Activated CD4-positive, alpha-beta memory T cell treated with anti-CD3 and anti-CD28 coated beads, Interleukin-2, amount 10 ng/mL, durations not matched to agents 7 days and 5 days (primary cell): Measurements from ENCODE around the gene MIGA2. TPM values are rescaled to one million over a fixed set of nuclear protein-coding genes. Genes with fewer than 3 reads are reported as not detected.

Source experiments
- CTCF ChIA-PET: fragments of 350-600 bp; sonication (Branson Sonifier 250); formaldehyde crosslinking; loops from one replicate; lab custom pipeline; 2021; ENCODE audit warnings: antibody characterized with exemption, inconsistent platforms; lab: Charles Lee
- POLR2A ChIA-PET: fragments of 350-600 bp; sonication (Branson Sonifier 250); formaldehyde crosslinking; loops from one replicate; lab custom pipeline; 2021; ENCODE audit warnings: antibody characterized with exemption; lab: Charles Lee
- DNase-seq: peaks from one replicate; pipeline ENCODE4 v3.0.0-alpha.2; 2020
- H3K27ac Mint-ChIP-seq: one replicate; pipeline ENCODE4 v1.8.0; 2021; ENCODE audit warnings: mild to moderate bottlenecking, mixed read lengths
- H3K27me3 Mint-ChIP-seq: one replicate; pipeline ENCODE4 v1.8.0; 2021; ENCODE audit warnings: mixed read lengths
- H3K36me3 Mint-ChIP-seq: one replicate; pipeline ENCODE4 v1.8.0; 2021; ENCODE audit warnings: low read depth, mixed read lengths
- H3K4me1 Mint-ChIP-seq: one replicate; pipeline ENCODE4 v1.8.0; 2021; ENCODE audit warnings: mixed read lengths
- H3K4me3 Mint-ChIP-seq: one replicate; pipeline ENCODE4 v1.8.0; 2021; ENCODE audit warnings: mild to moderate bottlenecking, mixed read lengths
- H3K9me3 Mint-ChIP-seq: one replicate; pipeline ENCODE4 v1.8.0; 2021; ENCODE audit warnings: mixed read lengths
- total RNA-seq, 2 experiments: library from RNA; stranded (reverse); gene quantifications; one replicate each; pipeline ENCODE4 v1.2.3, GENCODE V29; 2021

MIGA2 gene
- total RNA-seq, 2 experiments from 2014 or later, result 36.5 to 40.9 TPM

- H3K36me3 Mint-ChIP-seq, result no peaks in the 10 kb centered on the region
- no peaks in the 10 kb centered on the region for H3K9me3 Mint-ChIP-seq
- DNase-seq, result no peak
- H3K4me1 Mint-ChIP-seq, result no peaks in the 10 kb centered on the region
- no peak overlapping the region for H3K4me3 Mint-ChIP-seq
- no peak overlapping the region for H3K27ac Mint-ChIP-seq
- H3K27me3 Mint-ChIP-seq, result no peaks in the 10 kb centered on the region
- CTCF ChIA-PET, result no interaction called here
- POLR2A ChIA-PET, result no interaction called here
These were observed 65.7 kb downstream of the MIGA2 start for GRCh38 chr9:129102095-129102525.

DNA sequence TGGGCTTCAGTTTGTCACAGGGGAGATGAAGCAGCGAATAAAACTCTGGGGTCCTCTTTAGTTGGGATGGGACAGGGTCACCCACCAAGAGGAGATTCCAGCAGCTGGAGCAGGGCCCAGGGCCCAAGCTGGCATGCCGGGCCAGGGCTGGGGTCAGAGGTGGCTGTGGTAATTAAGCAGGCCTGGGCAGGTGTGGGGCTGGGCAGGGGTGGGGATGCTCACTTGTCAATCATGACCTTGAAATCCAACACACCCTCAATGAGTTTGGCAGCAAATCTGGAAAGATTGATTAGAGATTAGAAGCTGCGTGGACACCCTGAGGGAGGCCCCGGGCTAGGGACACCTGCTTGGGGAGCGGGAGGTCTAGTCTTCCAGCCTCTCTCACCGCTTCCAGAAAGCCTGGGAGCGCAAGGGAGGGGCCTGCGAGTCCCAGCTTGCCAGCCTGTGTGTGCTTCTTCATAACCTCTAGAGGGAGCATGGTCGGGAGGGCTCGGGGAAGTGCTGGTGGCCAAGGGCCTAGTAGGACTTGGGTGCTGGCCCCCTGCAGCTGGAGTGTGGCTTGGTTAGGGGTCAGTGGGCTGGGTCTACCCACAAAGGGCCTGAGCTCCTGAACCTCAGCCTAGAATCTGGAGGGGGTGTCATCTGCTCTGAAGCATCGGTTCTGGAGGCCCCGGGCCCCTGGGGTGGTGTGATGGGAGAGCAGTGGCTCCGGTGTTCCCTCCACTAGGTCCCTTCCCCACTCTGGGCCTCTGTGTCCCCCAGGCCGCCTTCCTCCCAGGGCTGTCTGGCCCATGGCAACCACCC is 66.6 kb downstream of the MIGA2 start:
- POLR2A ChIA-PET, result interaction anchor here (1.3 kb wide), 1 partner anchor 9 kb away, joined by 3 read pairs; no protein-coding TSS in a partner anchor
- H3K36me3 Mint-ChIP-seq, result peaks cover 3% of the 10 kb centered on the region
- no peaks in the 10 kb centered on the region for H3K9me3 Mint-ChIP-seq
- H3K27ac Mint-ChIP-seq, result no peak overlapping the region
- no peaks in the 10 kb centered on the region for H3K27me3 Mint-ChIP-seq
- H3K4me3 Mint-ChIP-seq, result no peak overlapping the region
- peak; percentile 28 for DNase-seq
- CTCF ChIA-PET, result interaction anchor here (0.7 to 0.9 kb wide), 2 partner anchors 9 to 23 kb away, joined by 3 read pairs; partner anchors contain the start of gene DOLPP1
- H3K4me1 Mint-ChIP-seq, result no peaks in the 10 kb centered on the region

GRCh38 chr9:129103595-129103965 is 67.2 kb downstream of the MIGA2 start:
- H3K4me1 Mint-ChIP-seq, result peaks cover 3% of the 10 kb centered on the region
- H3K4me3 Mint-ChIP-seq, result no peak overlapping the region
- H3K27me3 Mint-ChIP-seq, result no peaks in the 10 kb centered on the region
- ChIA-PET CTCF (interaction anchor here (0.7 to 0.9 kb wide), 2 partner anchors 8 to 23 kb away, joined by 3 read pairs; partner anchors contain the start of gene DOLPP1), POLR2A (interaction anchor here (1.3 kb wide), 1 partner anchor 9 kb away, joined by 3 read pairs; no protein-coding TSS in a partner anchor)
- peaks cover 3% of the 10 kb centered on the region for H3K36me3 Mint-ChIP-seq
- H3K27ac Mint-ChIP-seq, result no peak overlapping the region
- no peak for DNase-seq
- no peaks in the 10 kb centered on the region for H3K9me3 Mint-ChIP-seq

DNA sequence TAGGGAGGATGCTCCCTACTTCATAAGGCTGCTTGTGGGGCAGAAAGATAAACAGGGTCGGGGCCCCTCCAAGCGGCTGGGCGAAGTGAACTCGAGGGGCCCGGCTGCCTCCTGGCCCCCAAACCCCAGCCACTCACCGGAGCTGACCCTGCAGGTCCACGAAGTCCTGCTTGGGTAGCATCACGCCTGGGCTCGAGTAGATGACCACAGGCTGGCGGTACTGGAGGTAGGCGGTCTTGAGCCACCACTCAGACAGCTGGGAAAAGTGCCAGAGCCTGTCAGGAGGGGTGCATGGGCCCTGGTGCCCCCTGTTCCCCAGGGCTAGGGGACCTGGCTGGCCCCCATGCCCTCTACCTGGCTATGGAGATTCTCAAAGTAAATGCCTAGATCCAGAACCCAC is 67.6 kb downstream of the MIGA2 start:
- peaks cover 6% of the 10 kb centered on the region for H3K4me1 Mint-ChIP-seq
- H3K27me3 Mint-ChIP-seq, result no peaks in the 10 kb centered on the region
- H3K36me3 Mint-ChIP-seq, result peaks cover 3% of the 10 kb centered on the region
- H3K9me3 Mint-ChIP-seq, result no peaks in the 10 kb centered on the region
- no peak overlapping the region for H3K4me3 Mint-ChIP-seq
- DNase-seq, result no peak
- ChIA-PET CTCF (no interaction called here), POLR2A (interaction anchor here (1.3 kb wide), 1 partner anchor 10 kb away, joined by 3 read pairs; no protein-coding TSS in a partner anchor)
- H3K27ac Mint-ChIP-seq, result no peak overlapping the region

DNA sequence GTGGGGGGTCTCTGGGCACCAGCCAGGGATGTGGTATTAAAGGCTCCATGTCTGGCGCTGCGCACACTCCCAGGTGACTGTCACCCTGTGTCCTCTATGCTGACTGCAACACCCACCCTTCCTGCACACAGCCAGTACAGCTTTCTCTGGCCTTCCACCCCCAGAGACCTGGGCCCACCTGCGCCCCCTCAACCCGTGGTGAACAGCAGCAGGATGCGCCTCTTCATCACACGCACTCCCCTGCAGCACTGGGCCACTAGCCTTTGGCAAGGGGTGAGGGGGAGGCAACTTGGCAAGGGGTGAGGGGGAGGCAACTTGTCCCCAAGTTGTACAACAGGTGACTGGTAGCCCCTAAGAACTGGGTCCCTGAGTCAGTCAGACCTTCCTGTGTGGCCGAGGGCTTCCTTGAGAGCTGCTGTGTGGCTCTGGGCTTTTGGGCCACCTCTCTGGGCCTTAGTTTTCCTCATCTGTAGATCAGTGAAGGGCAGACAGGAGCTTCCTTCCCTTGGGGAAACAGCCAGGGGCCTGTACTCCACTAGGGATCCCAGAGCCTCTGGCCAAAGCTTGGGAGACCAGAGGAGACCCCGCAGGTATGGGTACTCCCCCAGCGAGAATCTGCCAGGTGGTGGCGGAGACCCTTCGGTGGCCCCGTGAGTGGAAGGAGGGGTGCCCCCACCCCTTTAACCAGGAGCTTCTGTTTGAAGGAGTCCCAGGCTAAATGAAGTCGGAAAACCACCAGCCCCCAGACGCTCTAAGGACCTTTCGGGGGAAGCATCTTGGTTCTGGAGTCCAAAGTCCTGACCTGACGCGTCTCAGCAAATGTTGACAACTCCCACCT is 69.7 kb downstream of the MIGA2 start:
- peaks cover 12% of the 10 kb centered on the region for H3K4me1 Mint-ChIP-seq
- H3K27me3 Mint-ChIP-seq, result no peaks in the 10 kb centered on the region
- DNase-seq, result no peak
- H3K27ac Mint-ChIP-seq, result no peak overlapping the region
- H3K36me3 Mint-ChIP-seq, result peaks cover 3% of the 10 kb centered on the region
- H3K4me3 Mint-ChIP-seq, result no peak overlapping the region
- H3K9me3 Mint-ChIP-seq, result no peaks in the 10 kb centered on the region
- ChIA-PET CTCF (interaction anchor here (0.6 to 0.8 kb wide), 3 partner anchors 8 to 591 kb away, joined by 3 to 4 read pairs (median 3); no protein-coding TSS in a partner anchor), POLR2A (no interaction called here)

DNA sequence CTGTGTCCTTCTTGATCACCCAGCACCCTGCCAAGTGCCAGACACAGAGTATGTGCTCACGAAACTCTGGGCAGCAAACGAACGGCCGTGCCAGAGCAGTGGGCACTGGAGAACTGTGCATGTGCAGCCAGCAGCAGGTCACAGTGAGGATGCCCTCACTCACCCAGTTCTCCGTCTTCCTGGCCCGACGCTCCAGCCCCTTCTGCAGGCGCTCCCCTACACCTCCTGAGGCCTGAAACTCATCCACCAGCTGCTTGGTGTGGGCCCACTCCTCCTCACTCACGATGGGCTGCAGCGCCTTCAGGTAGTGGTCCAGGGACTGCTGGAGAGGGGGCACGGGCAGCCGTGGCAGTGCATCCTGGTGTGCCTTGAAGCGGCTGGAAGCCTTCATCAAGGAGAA is 71.2 kb downstream of the MIGA2 start:
- Mint-ChIP-seq H3K36me3 (peaks cover 3% of the 10 kb centered on the region), H3K27me3 (no peaks in the 10 kb centered on the region), H3K9me3 (no peaks in the 10 kb centered on the region), H3K4me3 (no peak overlapping the region), H3K27ac (no peak overlapping the region), H3K4me1 (peaks cover 19% of the 10 kb centered on the region)
- no peak for DNase-seq
- CTCF ChIA-PET, result no interaction called here
- POLR2A ChIA-PET, result no interaction called here

DNA sequence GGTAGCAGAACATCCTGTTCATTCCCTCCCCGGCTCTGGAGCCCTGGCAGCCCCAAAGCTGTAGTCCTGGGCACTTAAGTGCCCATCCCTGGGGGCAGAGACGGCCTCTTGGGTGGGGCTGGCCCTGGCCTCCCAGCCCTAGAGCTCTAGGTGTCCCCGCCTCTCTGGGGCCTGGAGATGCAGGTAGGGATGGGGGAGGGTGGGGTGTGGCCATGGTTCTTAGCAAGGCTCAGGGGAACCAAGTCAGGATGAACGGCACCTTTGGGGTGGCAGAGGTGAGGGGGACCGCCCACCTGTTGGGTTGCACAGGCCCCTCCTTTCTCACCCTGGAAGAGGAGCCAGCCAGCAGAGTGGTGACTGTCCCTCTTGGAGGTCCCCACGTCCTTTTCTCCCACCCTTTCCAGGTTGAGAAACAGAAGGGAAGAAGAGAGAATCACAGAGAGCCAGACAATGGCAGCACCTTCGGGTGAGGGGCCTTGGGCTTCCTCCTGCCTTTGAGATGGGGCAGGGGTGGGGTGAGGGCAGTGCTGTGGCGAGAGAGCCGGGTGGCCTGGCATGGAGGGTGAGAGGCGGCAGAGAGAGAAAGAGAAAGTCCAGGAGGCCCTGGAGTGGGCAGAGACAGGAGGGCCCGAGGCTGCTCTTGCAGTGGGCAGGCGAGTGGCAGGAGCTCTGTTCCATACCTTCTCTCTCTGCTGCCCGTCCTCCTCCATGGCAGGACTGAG is 71.8 kb downstream of the MIGA2 start:
- no peak for DNase-seq
- Mint-ChIP-seq H3K27ac (no peak overlapping the region), H3K27me3 (no peaks in the 10 kb centered on the region), H3K36me3 (peaks cover 3% of the 10 kb centered on the region), H3K4me3 (peak overlapping the region; percentile 76), H3K9me3 (no peaks in the 10 kb centered on the region), H3K4me1 (peaks cover 22% of the 10 kb centered on the region)
- CTCF ChIA-PET, result no interaction called here
- POLR2A ChIA-PET, result no interaction called here

DNA sequence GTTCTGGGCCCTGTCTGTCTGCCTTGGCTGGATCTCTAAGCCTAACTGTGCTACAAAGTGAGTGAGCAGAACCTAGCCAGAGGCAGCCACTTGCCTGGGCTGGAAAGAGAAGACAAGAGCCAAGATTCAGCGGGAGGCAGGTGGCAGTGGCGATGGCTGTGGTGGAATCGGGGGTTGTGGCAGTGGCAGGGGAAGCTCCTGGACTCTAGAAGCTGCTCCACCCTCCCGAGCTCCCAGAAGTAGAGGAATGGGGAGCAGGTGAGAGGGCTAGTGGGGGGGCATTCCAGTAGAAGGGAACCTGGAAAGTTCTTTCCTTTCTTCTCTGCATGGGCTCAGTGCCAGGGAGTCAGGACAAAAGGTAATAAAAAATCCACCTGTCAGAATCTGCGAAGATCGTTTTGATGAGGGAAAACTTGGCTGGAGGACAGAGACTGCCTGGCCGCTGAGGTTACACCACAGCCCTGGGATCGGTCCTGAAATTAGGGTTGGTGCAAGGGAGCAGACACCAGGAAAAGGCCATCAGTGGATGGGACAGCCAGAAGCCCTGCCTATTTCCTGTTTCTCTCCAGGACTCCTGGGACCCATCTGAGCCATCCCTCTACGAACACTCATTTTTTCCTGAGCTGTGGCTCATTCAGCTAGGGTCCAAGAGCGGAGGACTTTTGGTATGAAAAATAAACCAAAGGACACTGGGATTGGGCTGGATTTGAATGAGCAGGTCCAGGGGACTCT is 72.5 kb downstream of the MIGA2 start:
- H3K27ac Mint-ChIP-seq, result no peak overlapping the region
- CTCF ChIA-PET, result no interaction called here
- peaks cover 27% of the 10 kb centered on the region for H3K4me1 Mint-ChIP-seq
- no peaks in the 10 kb centered on the region for H3K9me3 Mint-ChIP-seq
- no peak for DNase-seq
- peaks cover 3% of the 10 kb centered on the region for H3K36me3 Mint-ChIP-seq
- no peaks in the 10 kb centered on the region for H3K27me3 Mint-ChIP-seq
- H3K4me3 Mint-ChIP-seq, result peak overlapping the region; percentile 76
- POLR2A ChIA-PET, result interaction anchor here (1.0 kb wide), 1 partner anchor 14 kb away, joined by 3 read pairs; no protein-coding TSS in a partner anchor

- H3K4me3 Mint-ChIP-seq, result peak overlapping the region; percentile 76
- H3K36me3 Mint-ChIP-seq, result peaks cover 3% of the 10 kb centered on the region
- no peaks in the 10 kb centered on the region for H3K9me3 Mint-ChIP-seq
- POLR2A ChIA-PET, result interaction anchor here (1.0 kb wide), 1 partner anchor 15 kb away, joined by 3 read pairs; no protein-coding TSS in a partner anchor
- no peak for DNase-seq
- no peaks in the 10 kb centered on the region for H3K27me3 Mint-ChIP-seq
- CTCF ChIA-PET, result no interaction called here
- no peak overlapping the region for H3K27ac Mint-ChIP-seq
- H3K4me1 Mint-ChIP-seq, result peaks cover 31% of the 10 kb centered on the region
These were observed 73.1 kb downstream of the MIGA2 start for GRCh38 chr9:129109537-129109903.

DNA sequence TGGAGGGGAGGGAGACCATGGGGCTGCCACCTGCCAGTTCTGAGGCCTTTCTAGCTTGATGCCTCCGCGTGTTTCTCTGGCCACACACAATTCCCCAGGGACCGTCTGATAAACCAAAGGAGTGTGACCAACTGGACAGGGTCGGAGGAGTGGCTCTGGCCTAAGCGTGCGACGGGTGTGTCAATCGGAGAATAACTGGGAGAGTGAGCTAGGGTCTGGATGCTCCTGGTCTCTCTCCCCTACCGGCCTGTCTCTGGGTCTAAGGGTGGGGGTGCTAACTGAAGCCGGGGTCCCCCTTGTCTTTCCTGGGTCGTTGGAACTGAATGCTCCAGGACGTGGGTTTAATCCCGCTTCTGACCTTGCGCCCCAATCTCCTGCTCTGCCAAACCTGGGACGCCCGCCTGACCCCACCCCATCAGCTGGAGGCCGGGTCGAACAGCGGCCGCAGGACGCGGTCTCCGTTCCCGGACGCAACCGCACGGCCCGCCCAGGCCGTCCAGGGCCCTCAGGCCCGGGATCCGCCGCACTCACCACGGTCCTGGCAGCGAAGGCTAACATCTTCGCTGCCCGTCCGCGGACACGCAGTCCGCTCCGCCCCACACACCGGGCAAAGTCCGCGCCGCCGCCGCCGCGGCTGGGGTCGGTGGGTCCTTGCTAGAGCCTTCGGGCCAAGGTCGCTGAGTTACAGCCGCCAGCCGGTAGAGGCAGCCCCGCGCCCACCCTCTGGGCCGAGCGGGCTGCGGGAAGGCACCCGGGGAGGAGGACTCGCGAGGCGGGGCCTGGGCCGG is 73.7 kb downstream of the MIGA2 start:
- Mint-ChIP-seq H3K36me3 (peaks cover 3% of the 10 kb centered on the region), H3K27ac (no peak overlapping the region)
- POLR2A ChIA-PET, result interaction anchor here (1.0 kb wide), 2 partner anchors 15 to 532 kb away, joined by 3 read pairs; partner anchors contain the start of gene ASB6

More for the DNA sequence above, 73.7 kb downstream of the MIGA2 start:
- Mint-ChIP-seq H3K9me3 (no peaks in the 10 kb centered on the region), H3K4me1 (peaks cover 36% of the 10 kb centered on the region), H3K4me3 (peak overlapping the region; percentile 96), H3K27me3 (no peaks in the 10 kb centered on the region)
- CTCF ChIA-PET, result interaction anchor here (1.6 kb wide), 1 partner anchor 22 kb away, joined by 9 read pairs; no protein-coding TSS in a partner anchor
- peak; percentile 26 for DNase-seq
